DOHH2 (cell line): Measurements from ENCODE around the gene NKX2-3.

Experiments
- EZH2phosphoT487 ChIP-seq: fragments of 200-600 bp; sonication (generic); IDR thresholded peaks from 2 replicates; pipeline ENCODE4 v1.6.1; 2017; ENCODE audit warnings: borderline replicate concordance, mild to moderate bottlenecking, antibody characterized with exemption, low read length, moderate library complexity, mixed read lengths
- TF ChIP-seq, protein P1 (sequence below): fragments of 200-600 bp; sonication (generic); IDR thresholded peaks from one replicate; pipeline ENCODE4 v1.5.1; 2014; ENCODE audit warnings: antibody characterized with exemption, mild to moderate bottlenecking, low read depth, low read length; ENCODE audit not compliant: poor library complexity, severe bottlenecking

GRCh38 chr10:99532687-99533495 lies at the start of gene NKX2-3:
- TF ChIP-seq, protein P1, sequence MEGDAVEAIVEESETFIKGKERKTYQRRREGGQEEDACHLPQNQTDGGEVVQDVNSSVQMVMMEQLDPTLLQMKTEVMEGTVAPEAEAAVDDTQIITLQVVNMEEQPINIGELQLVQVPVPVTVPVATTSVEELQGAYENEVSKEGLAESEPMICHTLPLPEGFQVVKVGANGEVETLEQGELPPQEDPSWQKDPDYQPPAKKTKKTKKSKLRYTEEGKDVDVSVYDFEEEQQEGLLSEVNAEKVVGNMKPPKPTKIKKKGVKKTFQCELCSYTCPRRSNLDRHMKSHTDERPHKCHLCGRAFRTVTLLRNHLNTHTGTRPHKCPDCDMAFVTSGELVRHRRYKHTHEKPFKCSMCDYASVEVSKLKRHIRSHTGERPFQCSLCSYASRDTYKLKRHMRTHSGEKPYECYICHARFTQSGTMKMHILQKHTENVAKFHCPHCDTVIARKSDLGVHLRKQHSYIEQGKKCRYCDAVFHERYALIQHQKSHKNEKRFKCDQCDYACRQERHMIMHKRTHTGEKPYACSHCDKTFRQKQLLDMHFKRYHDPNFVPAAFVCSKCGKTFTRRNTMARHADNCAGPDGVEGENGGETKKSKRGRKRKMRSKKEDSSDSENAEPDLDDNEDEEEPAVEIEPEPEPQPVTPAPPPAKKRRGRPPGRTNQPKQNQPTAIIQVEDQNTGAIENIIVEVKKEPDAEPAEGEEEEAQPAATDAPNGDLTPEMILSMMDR, result no peak
- no peak for TF ChIP-seq EZH2phosphoT487
